Measurements from ENCODE around the gene S100A10. TPM values are rescaled to one million over a fixed set of nuclear protein-coding genes. Genes with fewer than 3 reads are reported as not detected.
A peak's percentile ranks its signal among the peaks of the same experiment; 100 is the strongest.

Gene S100A10
- total RNA-seq, 4 donors from 2014 or later, result 127 to 351 (median 161) TPM

GRCh38 chr1:151975311-151976014 lies 18.2 kb downstream of the S100A10 start:
- no peak for DNase-seq (ENCODE audit: low spot score)
- no peak for ATAC-seq (ENCODE audit: low FRiP score)
- no peak for TF ChIP-seq CTCF (IDR thresholded peaks at IDR 0.05)

DNA sequence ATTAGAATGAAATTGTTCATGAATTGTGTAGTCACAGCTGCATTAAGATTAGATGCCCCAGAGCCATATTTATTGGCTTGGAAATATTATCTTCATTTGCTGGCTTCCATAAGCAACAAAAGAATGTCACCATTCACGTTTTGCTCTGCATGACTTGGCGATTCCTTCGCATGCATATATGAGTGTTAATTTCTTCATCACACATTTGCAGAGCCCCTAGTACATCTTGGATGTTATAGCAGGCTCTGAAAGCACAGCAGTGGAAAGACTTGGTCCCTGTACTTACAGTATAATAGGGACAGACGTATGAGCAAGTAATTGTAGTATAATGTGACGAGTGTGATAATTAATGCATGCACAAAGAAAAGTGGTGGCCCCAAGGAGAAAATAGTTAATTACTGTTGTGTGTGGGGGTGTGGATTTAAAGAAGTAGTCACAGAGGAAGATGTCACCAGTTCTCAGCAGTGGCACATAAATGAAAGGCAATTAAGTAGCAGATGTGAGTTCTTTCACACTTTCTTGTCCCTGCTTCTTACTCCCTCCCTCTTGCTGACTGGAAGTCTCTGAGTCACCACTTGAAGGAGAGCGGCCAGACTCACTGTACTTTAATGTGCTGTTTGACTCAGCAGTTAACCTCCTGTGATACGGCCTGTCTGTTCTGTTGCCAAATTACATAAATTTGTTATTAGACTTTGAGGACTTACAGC lies 21.0 kb downstream of the S100A10 start:
- peak; percentile 83 for ATAC-seq (ENCODE audit: low FRiP score)
- no peak for DNase-seq (ENCODE audit: low spot score)
- TF ChIP-seq CTCF (IDR thresholded peaks at IDR 0.05), result no peak

DNA sequence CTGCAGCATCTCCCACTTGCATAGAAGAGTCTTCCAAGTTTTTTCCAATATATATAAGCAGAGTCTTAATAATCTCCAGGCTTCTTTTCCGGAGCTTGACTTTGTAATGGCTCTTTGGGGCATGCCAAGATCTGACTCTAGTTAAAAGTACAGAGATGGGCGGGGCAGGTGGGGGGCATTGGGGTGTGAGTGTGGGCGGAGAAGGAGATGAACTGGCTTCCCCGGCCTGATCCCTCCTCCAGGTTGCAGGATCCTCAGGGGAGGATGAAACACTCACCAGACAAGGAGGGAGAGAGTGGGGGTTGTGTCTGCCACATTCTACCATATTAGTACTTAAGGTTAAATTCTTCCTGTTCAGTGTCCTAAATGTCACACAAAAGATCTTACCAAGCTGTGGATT lies 23.0 kb downstream of the S100A10 start:
- DNase-seq (ENCODE audit: low spot score) (no peak), ATAC-seq (ENCODE audit: low FRiP score) (peak; percentile 64)
- TF ChIP-seq CTCF (IDR thresholded peaks at IDR 0.05), result no peak

DNA sequence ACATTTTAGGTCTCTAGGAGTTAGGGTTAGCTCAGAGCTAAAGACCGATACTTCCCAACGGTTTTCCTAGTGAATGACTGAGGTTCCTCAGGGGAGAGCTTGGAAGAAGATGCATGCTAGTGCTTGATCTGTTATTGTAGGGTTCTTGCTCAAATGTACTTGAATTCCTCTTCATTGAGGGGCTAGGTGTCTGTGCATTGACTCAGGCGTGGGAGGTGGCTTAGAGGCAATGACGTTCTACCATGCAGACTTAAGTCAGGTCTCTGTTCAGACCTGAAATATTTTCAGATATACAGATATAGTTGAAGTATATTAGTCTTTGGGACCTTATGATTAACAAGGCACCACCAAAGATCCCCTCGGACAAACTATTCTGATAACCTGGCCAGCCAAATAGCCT lies 23.5 kb downstream of the S100A10 start:
- DNase-seq (ENCODE audit: low spot score), result no peak
- ATAC-seq (ENCODE audit: low FRiP score), result peak; percentile 25
- TF ChIP-seq CTCF (IDR thresholded peaks at IDR 0.05), result no peak

GRCh38 chr1:151968791-151969399 lies 24.8 kb downstream of the S100A10 start:
- no peak for TF ChIP-seq CTCF (IDR thresholded peaks at IDR 0.05)

GRCh38 chr1:151968058-151968457 lies 25.6 kb downstream of the S100A10 start:
- ATAC-seq (ENCODE audit: low FRiP score), result no peak
- TF ChIP-seq CTCF (IDR thresholded peaks at IDR 0.05), result peak in 1 of 3 donors; percentile 10
- DNase-seq (ENCODE audit: low spot score), result no peak

More at GRCh38 chr1:151968791-151969399, 24.8 kb downstream of the S100A10 start:
- DNase-seq (ENCODE audit: low spot score) (no peak), ATAC-seq (ENCODE audit: low FRiP score) (peak; percentile 3)
